CD8-positive, alpha-beta memory T cell (primary cell): ENCODE results near the gene LSP1. TPM values are rescaled to one million over a fixed set of nuclear protein-coding genes. Genes with fewer than 3 reads are reported as not detected.
A peak's percentile ranks its signal among the peaks of the same experiment; 100 is the strongest.
"Not testable (repeated sequence)": the region's sequence is repeated elsewhere in the genome, so short reads cannot be mapped to it uniquely, and the experiment has no call there.

Source experiments
- CTCF ChIA-PET: fragments of 350-600 bp; sonication (Branson Sonifier 250); formaldehyde crosslinking; loops from one replicate; lab custom pipeline; 2021; ENCODE audit warnings: antibody characterized with exemption; lab: Charles Lee
- POLR2A ChIA-PET: fragments of 350-600 bp; sonication (Branson Sonifier 250); formaldehyde crosslinking; loops from one replicate; lab custom pipeline; 2021; ENCODE audit warnings: antibody characterized with exemption; lab: Charles Lee
- DNase-seq, 5 donors: peaks; one replicate each; pipeline versions ENCODE4 v3.0.0 to v3.0.0-alpha.2; 2020 to 2022; ENCODE audit warnings: mixed read lengths in 1 of 5
- H3K27ac ChIP-seq: one replicate; pipeline ENCODE4 v1.7.0; 2013; ENCODE audit warnings: low read depth, mild to moderate bottlenecking, low read length, moderate library complexity
- H3K27me3 ChIP-seq: 2 replicates; pipeline ENCODE4 v1.7.0; 2013; ENCODE audit warnings: low read length, mild to moderate bottlenecking; ENCODE audit not compliant: insufficient read depth, poor library complexity, severe bottlenecking
- H3K36me3 ChIP-seq: 2 replicates; pipeline ENCODE4 v1.7.0; 2013; ENCODE audit warnings: mild to moderate bottlenecking, low read length, moderate library complexity; ENCODE audit not compliant: insufficient read depth
- H3K4me1 ChIP-seq: 2 replicates; pipeline ENCODE4 v1.7.0; 2013; ENCODE audit warnings: mild to moderate bottlenecking, low read length, moderate library complexity; ENCODE audit not compliant: insufficient read depth
- H3K4me3 ChIP-seq: 2 replicates; pipeline ENCODE4 v1.7.0; 2013; ENCODE audit warnings: mild to moderate bottlenecking, low read length
- H3K9me3 ChIP-seq: 2 replicates; pipeline ENCODE4 v1.7.0; 2013; ENCODE audit warnings: mild to moderate bottlenecking, low read length
- H3K27ac Mint-ChIP-seq, 8 donors: one replicate each; pipeline ENCODE4 v1.8.0; 2020 to 2021; ENCODE audit warnings: mixed read lengths in 8 of 8, mild to moderate bottlenecking in 6 of 8, inconsistent platforms in 3 of 8, moderate library complexity in 3 of 8
- H3K27me3 Mint-ChIP-seq, 2 donors: one replicate each; pipeline ENCODE4 v1.8.0; 2020 to 2021; ENCODE audit warnings: mixed read lengths in 2 of 2, mild to moderate bottlenecking in 1 of 2, moderate library complexity in 1 of 2
- H3K36me3 Mint-ChIP-seq, 3 donors: one replicate each; pipeline ENCODE4 v1.8.0; 2020 to 2021; ENCODE audit warnings: mixed read lengths in 3 of 3, inconsistent platforms in 1 of 3, mild to moderate bottlenecking in 1 of 3
- H3K4me1 Mint-ChIP-seq, 3 donors: one replicate each; pipeline ENCODE4 v1.8.0; 2020 to 2021; ENCODE audit warnings: mixed read lengths in 3 of 3, inconsistent platforms in 1 of 3, mild to moderate bottlenecking in 1 of 3
- H3K4me3 Mint-ChIP-seq, 7 donors: one replicate each; pipeline ENCODE4 v1.8.0; 2020 to 2021; ENCODE audit warnings: mixed read lengths in 7 of 7, mild to moderate bottlenecking in 6 of 7, moderate library complexity in 4 of 7, inconsistent platforms in 2 of 7
- H3K9me3 Mint-ChIP-seq, 5 donors: one replicate each; pipeline ENCODE4 v1.8.0; 2020 to 2022; ENCODE audit warnings: mixed read lengths in 5 of 5, mild to moderate bottlenecking in 3 of 5, moderate library complexity in 2 of 5, inconsistent platforms in 1 of 5
- polyA plus RNA-seq: library from polyadenylated mRNA; unstranded; fragments of 300-500 nt; fragmentation: Illumina TruSeq; gene quantifications from one replicate; pipeline ENCODE4 v1.2.3, GENCODE V29; 2021
- total RNA-seq, 2 experiments: library from RNA; stranded (reverse); gene quantifications; one replicate each; pipeline ENCODE4 v1.2.3, GENCODE V29; 2021

LSP1 gene
- total and polyA plus RNA-seq, 3 experiments from 2014 or later: 226 to 496 (median 230) TPM

GRCh38 chr11:1886551-1886950, 33.7 kb downstream of the LSP1 start:
- DNase-seq: peak in 1 of 5 donors; percentile 23
- H3K4me3 ChIP-seq, H3K9me3 ChIP-seq, POLR2A ChIA-PET, H3K27me3 Mint-ChIP-seq, CTCF ChIA-PET, H3K4me3 Mint-ChIP-seq, H3K27ac ChIP-seq, H3K9me3 Mint-ChIP-seq, H3K27me3 ChIP-seq: not testable (repeated sequence)
- H3K36me3 Mint-ChIP-seq: peaks cover 0 to 15% (median 0%) of the 10 kb centered on the region in 3 donors
- peaks cover 46% of the 10 kb centered on the region for H3K4me1 ChIP-seq
- peak overlapping the region in 2 of 8 donors; percentile 17 to 28 for H3K27ac Mint-ChIP-seq
- peaks cover 36% of the 10 kb centered on the region for H3K36me3 ChIP-seq
- H3K4me1 Mint-ChIP-seq: peaks cover 17 to 50% (median 18%) of the 10 kb centered on the region in 3 donors

- no peaks in the 10 kb centered on the region for H3K9me3 Mint-ChIP-seq
- H3K36me3 ChIP-seq: peaks cover 36% of the 10 kb centered on the region
- H3K27me3 Mint-ChIP-seq: no peaks in the 10 kb centered on the region
- H3K27ac ChIP-seq: no peak overlapping the region
- ChIA-PET CTCF (interaction anchor here (1.0 to 2.1 kb wide), 2 partner anchors 54 to 264 kb away, joined by 3 to 5 read pairs; no protein-coding TSS in a partner anchor), POLR2A (no interaction called here)
- no peaks in the 10 kb centered on the region for H3K27me3 ChIP-seq
- peak overlapping the region in 1 of 7 donors; percentile 86 for H3K4me3 Mint-ChIP-seq
- DNase-seq: peak in 1 of 5 donors; percentile 45
- peak overlapping the region; percentile 76 to 93 (median 89) for H3K27ac Mint-ChIP-seq
- H3K36me3 Mint-ChIP-seq: peaks cover 0 to 16% (median 0%) of the 10 kb centered on the region in 3 donors
- H3K4me1 ChIP-seq: peaks cover 39% of the 10 kb centered on the region
- no peak overlapping the region for H3K4me3 ChIP-seq
- peaks cover 22 to 56% (median 24%) of the 10 kb centered on the region in 3 donors for H3K4me1 Mint-ChIP-seq
- no peaks in the 10 kb centered on the region for H3K9me3 ChIP-seq
These were observed 34.8 kb downstream of the LSP1 start for GRCh38 chr11:1887451-1888346.

- peak overlapping the region; percentile 31 for H3K27ac ChIP-seq
- no peaks in the 10 kb centered on the region for H3K27me3 ChIP-seq
- Mint-ChIP-seq H3K4me1 (peaks cover 23 to 60% (median 27%) of the 10 kb centered on the region in 3 donors), H3K9me3 (no peaks in the 10 kb centered on the region), H3K27ac (peak overlapping the region; percentile 67 to 93 (median 88)), H3K4me3 (peak overlapping the region in 6 of 7 donors; percentile 43 to 86 (median 72)), H3K36me3 (peaks cover 0 to 13% (median 0%) of the 10 kb centered on the region in 3 donors), H3K27me3 (no peaks in the 10 kb centered on the region)
- H3K36me3 ChIP-seq: peaks cover 33% of the 10 kb centered on the region
- peaks cover 39% of the 10 kb centered on the region for H3K4me1 ChIP-seq
- no peaks in the 10 kb centered on the region for H3K9me3 ChIP-seq
- ChIA-PET POLR2A (interaction anchor here (0.6 to 2.0 kb wide), 4 partner anchors 29 to 38 kb away, joined by 3 to 9 read pairs (median 7); partner anchors contain the start of genes LSP1 and TNNT3), CTCF (interaction anchor here (1.1 to 2.1 kb wide), 7 partner anchors 11 to 263 kb away, joined by 3 to 5 read pairs (median 3); partner anchors contain the start of gene LSP1)
- H3K4me3 ChIP-seq: no peak overlapping the region
- peak in 1 of 5 donors; percentile 46 for DNase-seq
These were observed 35.5 kb downstream of the LSP1 start for GRCh38 chr11:1888347-1888753.

GRCh38 chr11:1888811-1889210, 35.9 kb downstream of the LSP1 start:
- Histone ChIP-seq H3K27ac (peak overlapping the region; percentile 31), H3K4me3 (peak overlapping the region; percentile 39), H3K9me3 (no peaks in the 10 kb centered on the region), H3K36me3 (peaks cover 28% of the 10 kb centered on the region), H3K4me1 (peaks cover 39% of the 10 kb centered on the region), H3K27me3 (no peaks in the 10 kb centered on the region)
- peak in 1 of 5 donors; percentile 25 for DNase-seq
- CTCF ChIA-PET: interaction anchor here (1.1 to 2.1 kb wide), 8 partner anchors 11 to 263 kb away, joined by 3 to 5 read pairs (median 4); partner anchors contain the start of gene LSP1
- H3K4me3 Mint-ChIP-seq: peak overlapping the region in 6 of 7 donors; percentile 43 to 86 (median 72)
- no peaks in the 10 kb centered on the region for H3K27me3 Mint-ChIP-seq
- POLR2A ChIA-PET: interaction anchor here (0.6 to 2.0 kb wide), 6 partner anchors 20 to 56 kb away, joined by 3 to 9 read pairs (median 4); partner anchors contain the start of genes LSP1 and TNNT3
- H3K9me3 Mint-ChIP-seq: no peaks in the 10 kb centered on the region
- peak overlapping the region; percentile 76 to 93 (median 88) for H3K27ac Mint-ChIP-seq
- H3K36me3 Mint-ChIP-seq: peaks cover 0 to 13% (median 0%) of the 10 kb centered on the region in 3 donors
- peaks cover 27 to 64% (median 31%) of the 10 kb centered on the region in 3 donors for H3K4me1 Mint-ChIP-seq

- no peaks in the 10 kb centered on the region for H3K27me3 Mint-ChIP-seq
- peak overlapping the region; percentile 31 for H3K27ac ChIP-seq
- H3K4me1 ChIP-seq: peaks cover 39% of the 10 kb centered on the region
- H3K9me3 ChIP-seq: no peaks in the 10 kb centered on the region
- peak overlapping the region; percentile 76 to 96 (median 89) for H3K27ac Mint-ChIP-seq
- peaks cover 22% of the 10 kb centered on the region for H3K36me3 ChIP-seq
- no peaks in the 10 kb centered on the region for H3K27me3 ChIP-seq
- POLR2A ChIA-PET: interaction anchor here (0.6 to 2.0 kb wide), 6 partner anchors 21 to 57 kb away, joined by 3 to 9 read pairs (median 4); partner anchors contain the start of genes LSP1 and TNNT3
- CTCF ChIA-PET: interaction anchor here (1.1 to 2.1 kb wide), 8 partner anchors 12 to 262 kb away, joined by 3 to 5 read pairs (median 4); partner anchors contain the start of gene LSP1
- peak overlapping the region in 6 of 7 donors; percentile 55 to 88 (median 72) for H3K4me3 Mint-ChIP-seq
- peak overlapping the region; percentile 56 for H3K4me3 ChIP-seq
- H3K9me3 Mint-ChIP-seq: no peaks in the 10 kb centered on the region
- H3K36me3 Mint-ChIP-seq: peaks cover 0 to 13% (median 0%) of the 10 kb centered on the region in 3 donors
- peaks cover 27 to 65% (median 31%) of the 10 kb centered on the region in 3 donors for H3K4me1 Mint-ChIP-seq
- DNase-seq: peak; percentile 68 to 89 (median 87)
These were observed 36.5 kb downstream of the LSP1 start for GRCh38 chr11:1889224-1889930.

GRCh38 chr11:1889941-1890855, 37.3 kb downstream of the LSP1 start:
- Mint-ChIP-seq H3K27me3 (no peaks in the 10 kb centered on the region), H3K27ac (peak overlapping the region in 6 of 8 donors; percentile 21 to 96 (median 43)), H3K36me3 (peaks cover 0 to 13% (median 0%) of the 10 kb centered on the region in 3 donors), H3K4me1 (peaks cover 27 to 65% (median 31%) of the 10 kb centered on the region in 3 donors), H3K9me3 (no peaks in the 10 kb centered on the region), H3K4me3 (peak overlapping the region in 5 of 7 donors; percentile 17 to 60 (median 47))
- peaks cover 39% of the 10 kb centered on the region for H3K4me1 ChIP-seq
- peak overlapping the region; percentile 56 for H3K4me3 ChIP-seq
- ChIA-PET POLR2A (interaction anchor here (1.0 to 2.0 kb wide), 3 partner anchors 27 to 40 kb away, joined by 3 to 9 read pairs (median 9); partner anchors contain the start of gene LSP1), CTCF (interaction anchor here (0.8 to 1.9 kb wide), 9 partner anchors 8 to 238 kb away, joined by 3 to 6 read pairs (median 3); partner anchors contain the start of gene LSP1)
- H3K27ac ChIP-seq: peak overlapping the region; percentile 16
- H3K9me3 ChIP-seq: no peaks in the 10 kb centered on the region
- H3K36me3 ChIP-seq: peaks cover 14% of the 10 kb centered on the region
- DNase-seq: peak in 1 of 5 donors; percentile 34
- H3K27me3 ChIP-seq: no peaks in the 10 kb centered on the region
